Ovary (tissue), 10 donors: ENCODE measurements around the gene DSG3. TPM values are rescaled to one million over a fixed set of nuclear protein-coding genes. Genes with fewer than 3 reads are reported as not detected.

Source experiments
- DNase-seq, 5 donors: peaks; one replicate each; pipeline ENCODE4 v3.0.0-alpha.2; 2019 to 2020
- H3K27ac ChIP-seq, 2 donors: fragments of 200-600 bp; one replicate each; pipeline versions ENCODE4 v1.5.1 to v1.8.0; 2019 to 2022
- H3K27me3 ChIP-seq: fragments of 200-600 bp; one replicate; pipeline ENCODE4 v1.8.0; 2022
- H3K36me3 ChIP-seq: fragments of 200-600 bp; sonication (generic); one replicate; pipeline ENCODE4 v1.5.1; 2019
- H3K4me1 ChIP-seq: one replicate; pipeline ENCODE4 v1.8.1; 2013; ENCODE audit warnings: mild to moderate bottlenecking, moderate library complexity; ENCODE audit not compliant: insufficient read depth
- H3K4me3 ChIP-seq: fragments of 200-600 bp; sonication (generic); one replicate; pipeline ENCODE4 v1.5.1; 2017
- H3K9me3 ChIP-seq, 2 donors: fragments of 200-600 bp in 1 of 2; sonication (generic) in 1 of 2; one replicate each; pipeline versions ENCODE4 v1.5.1 to v1.8.1; 2013 to 2019; ENCODE audit warnings: mild to moderate bottlenecking in 1 of 2, moderate library complexity in 1 of 2
- CTCF ChIP-seq, 3 donors: fragments of 450-650 bp in 2 of 3; fragments of 200-600 bp in 1 of 3; IDR thresholded peaks; one replicate each; pipeline versions ENCODE4 v1.5.1 to v1.8.0; 2016 to 2022; ENCODE audit warnings: antibody characterized with exemption in 3 of 3, mild to moderate bottlenecking in 1 of 3
- EP300 ChIP-seq: sonication (generic); formaldehyde crosslinking; IDR thresholded peaks from one replicate; pipeline ENCODE4 v1.6.1; 2017; ENCODE audit warnings: antibody characterized with exemption
- POLR2A ChIP-seq: fragments of 450-650 bp; IDR thresholded peaks from one replicate; pipeline ENCODE4 v1.6.1; 2017; ENCODE audit warnings: antibody characterized with exemption, mild to moderate bottlenecking, moderate library complexity
- WGBS, 3 donors: extraction: QIAGEN DNeasy Blood & Tissue Kit in 1 of 3; methylation state at CpG; one replicate each; pipeline versions ENCODE4 v1.1.5 to v1.1.7; 2013 to 2017; 5-methylcytosine and 5-hydroxymethylcytosine counted together
- intact Hi-C, 4 donors: fragments of 100-400 bp; cut with DNase I; formaldehyde crosslinking; loops; one replicate each; pipeline versions ENCODE4 v1.11.0 to v1.15.1; 2022 to 2023
- long read RNA-seq, 3 donors: library from polyadenylated mRNA in 2 of 3; unstranded in 2 of 3; transcript quantifications; one replicate each; pipeline ENCODE4 v2.0.0 and lab custom pipeline, GENCODE V29; 2021 to 2026
- polyA plus RNA-seq, 2 donors: library from polyadenylated mRNA; stranded (reverse); fragments of 200-250 nt in 1 of 2; fragments of 350-450 nt in 1 of 2; fragmentation: Illumina TruSeq in 1 of 2; extraction: RNeasy Lipid Tissue Mini Kit (QIAGEN cat#74804) in 1 of 2; gene quantifications; one replicate each; pipeline ENCODE4 v1.2.3, GENCODE V29; 2013 to 2014
- total RNA-seq, 7 donors: library from RNA; depleted of rRNA in 2 of 7; stranded (reverse); fragments of >200 nt in 2 of 7; fragmentation: NEBNext Ultra II Directional in 3 of 7; extraction: Animal tissue kit (Norgen Biotek cat#: 25700) in 3 of 7; gene quantifications; one replicate each; pipeline versions ENCODE4 v1.1.0 to v1.2.4, GENCODE V29; 2016 to 2023
- donor health status: DM: no; HTN: no; CAD: no; lungs with moderate emphysema.
- donor health status: DM: no; HTN: no; CAD: no.
- donor health status: Bipolar disorder and iron deficiency.
- donor health status: DM: yes; HTN: yes; CAD: no.
- donor health status: DM: no; HTN: no; CAD: no.
- donor health status: DM: yes; HTN: yes; CAD: no.

DSG3 gene
- under 1 TPM in 3 of 7 donors, not detected in 4; under 0.01 to 0.05 (median 0.03) TPM for total RNA-seq
- not detected for polyA plus RNA-seq
- long read RNA-seq, donor 1, result 0 reads
- long read RNA-seq, donor 2, result 0 reads
- long read RNA-seq, donor 3, result 0 reads

- Histone ChIP-seq H3K27ac (no peak within 1 kb of the TSS), H3K4me1 (no peaks in the 10 kb centered on the region), H3K36me3 (no peaks in the 10 kb centered on the region), H3K27me3 (no peaks in the 10 kb centered on the region), H3K9me3 (no peaks in the 10 kb centered on the region), H3K4me3 (no peak within 1 kb of the TSS)
- no peak for DNase-seq
- 52 to 58% (median 53%) methylated on average over 9 of the region's 9 CpGs for WGBS, 3 donors
- TF ChIP-seq CTCF (IDR thresholded peaks at IDR 0.05) (no peak), EP300 (no peak), POLR2A (no peak)
- intact Hi-C loops, result no loop called here
Observed at GRCh38 chr18:31447530-31448191, at the start of gene DSG3. TSS of gene DSG3 (plus strand) at chr18:31447741. CDS start at chr18:31447878, 137 bp downstream.

GRCh38 chr18:31398191-31398590 lies 49.4 kb upstream of the DSG3 start:
- intact Hi-C loops, result no loop called here
- WGBS, 3 donors, result 38 to 41% (median 40%) methylated on average over 2 of the region's 2 CpGs
- no peak for TF ChIP-seq POLR2A
- TF ChIP-seq CTCF (IDR thresholded peaks at IDR 0.05), result no peak
- no peak for TF ChIP-seq EP300
- no peak for DNase-seq
- H3K4me3 ChIP-seq, result no peak overlapping the region
- H3K9me3 ChIP-seq, result no peaks in the 10 kb centered on the region
- H3K27ac ChIP-seq, result no peak overlapping the region
- H3K4me1 ChIP-seq, result no peaks in the 10 kb centered on the region
- no peaks in the 10 kb centered on the region for H3K27me3 ChIP-seq
- H3K36me3 ChIP-seq, result no peaks in the 10 kb centered on the region

- Histone ChIP-seq H3K36me3 (no peaks in the 10 kb centered on the region), H3K9me3 (no peaks in the 10 kb centered on the region), H3K4me3 (no peak overlapping the region), H3K27ac (no peak overlapping the region), H3K27me3 (no peaks in the 10 kb centered on the region), H3K4me1 (no peaks in the 10 kb centered on the region)
- TF ChIP-seq POLR2A (no peak), CTCF (IDR thresholded peaks at IDR 0.05) (no peak), EP300 (no peak)
- DNase-seq, result no peak
- intact Hi-C loops, result no loop called here
- WGBS, 3 donors, result 29 to 58% (median 53%) methylated on average over 6 of the region's 6 CpGs
Observed at GRCh38 chr18:31399306-31400032, 48.1 kb upstream of the DSG3 start.

- H3K4me3 ChIP-seq, result no peak overlapping the region
- no peak for TF ChIP-seq POLR2A
- TF ChIP-seq CTCF (IDR thresholded peaks at IDR 0.05), result no peak
- no peak for TF ChIP-seq EP300
- no peaks in the 10 kb centered on the region for H3K9me3 ChIP-seq
- H3K36me3 ChIP-seq, result no peaks in the 10 kb centered on the region
- H3K27me3 ChIP-seq, result no peaks in the 10 kb centered on the region
- no peaks in the 10 kb centered on the region for H3K4me1 ChIP-seq
- intact Hi-C loops, result no loop called here
- DNase-seq, result no peak
- no peak overlapping the region for H3K27ac ChIP-seq
- WGBS, 3 donors, result 58 to 74% (median 60%) methylated on average over 6 of the region's 6 CpGs
Observed at GRCh38 chr18:31401156-31402025, 46.1 kb upstream of the DSG3 start.
